ENCODE results near the gene PTPN18. TPM values are rescaled to one million over a fixed set of nuclear protein-coding genes. Genes with fewer than 3 reads are reported as not detected.
"Not testable (repeated sequence)": the region's sequence is repeated elsewhere in the genome, so short reads cannot be mapped to it uniquely, and the experiment has no call there.

PTPN18 gene
- total and polyA plus RNA-seq, 4 donors, result 18.2 to 37.6 (median 25.9) TPM

- no peak overlapping the region for H3K27ac ChIP-seq (ENCODE audit: low read depth, low read length)
- H3K27me3 ChIP-seq (ENCODE audit: control insufficient read depth, insufficient read depth, low read length), result no peaks in the 10 kb centered on the region
- peaks cover 27% of the 10 kb centered on the region for H3K4me1 ChIP-seq (ENCODE audit: control insufficient read depth, insufficient read depth, low read length)
- no peaks in the 10 kb centered on the region for H3K36me3 ChIP-seq (ENCODE audit: control insufficient read depth, insufficient read depth, low read length)
- no peak overlapping the region for H3K4me3 ChIP-seq (ENCODE audit: low read depth, low read length)
- H3K9me3 ChIP-seq (ENCODE audit: control insufficient read depth, insufficient read depth, low read length), result no peaks in the 10 kb centered on the region
- DNase-seq (ENCODE audit: low read depth in 4 of 6, low spot score in 6 of 6), result no peak
- 91% methylated on average over 4 of the region's 8 CpGs for WGBS (ENCODE audit: insufficient coverage)
These were observed 32.5 kb downstream of the PTPN18 start for GRCh38 chr2:130388221-130388907.

- Histone ChIP-seq H3K36me3 (ENCODE audit: control insufficient read depth, insufficient read depth, low read length) (no peaks in the 10 kb centered on the region), H3K27ac (ENCODE audit: low read depth, low read length) (no peak overlapping the region), H3K27me3 (ENCODE audit: control insufficient read depth, insufficient read depth, low read length) (no peaks in the 10 kb centered on the region), H3K9me3 (ENCODE audit: control insufficient read depth, insufficient read depth, low read length) (no peaks in the 10 kb centered on the region), H3K4me1 (ENCODE audit: control insufficient read depth, insufficient read depth, low read length) (peaks cover 27% of the 10 kb centered on the region), H3K4me3 (ENCODE audit: low read depth, low read length) (no peak overlapping the region)
- no peak for DNase-seq (ENCODE audit: low read depth in 4 of 6, low spot score in 6 of 6)
- WGBS (ENCODE audit: insufficient coverage), result 98% methylated on average over 5 of the region's 6 CpGs
These were observed 33.5 kb downstream of the PTPN18 start for GRCh38 chr2:130389358-130389757.

DNA sequence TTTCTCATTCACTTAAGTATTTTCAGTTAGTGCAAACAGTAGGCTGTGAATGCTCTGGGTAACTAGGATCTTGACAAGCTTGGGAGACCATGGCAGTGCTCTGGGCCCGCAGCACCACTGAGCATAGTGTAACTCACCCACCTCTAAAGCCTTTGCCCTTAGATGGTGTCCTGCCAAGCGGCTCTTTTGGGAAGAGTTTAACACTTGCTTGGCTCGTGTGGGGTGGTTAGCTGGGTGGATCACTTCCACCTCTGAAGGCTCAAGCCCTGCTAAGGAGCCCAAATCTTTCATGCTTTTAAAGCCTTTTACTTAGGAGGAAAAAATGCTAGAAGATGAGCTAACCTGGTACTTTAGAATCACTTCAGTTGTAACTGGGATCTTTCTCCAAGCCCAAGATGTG is 33.9 kb downstream of the PTPN18 start:
- Histone ChIP-seq H3K4me3 (ENCODE audit: low read depth, low read length) (no peak overlapping the region), H3K27me3 (ENCODE audit: control insufficient read depth, insufficient read depth, low read length) (no peaks in the 10 kb centered on the region), H3K9me3 (ENCODE audit: control insufficient read depth, insufficient read depth, low read length) (no peaks in the 10 kb centered on the region), H3K36me3 (ENCODE audit: control insufficient read depth, insufficient read depth, low read length) (no peaks in the 10 kb centered on the region), H3K27ac (ENCODE audit: low read depth, low read length) (no peak overlapping the region), H3K4me1 (ENCODE audit: control insufficient read depth, insufficient read depth, low read length) (peaks cover 27% of the 10 kb centered on the region)
- no peak for DNase-seq (ENCODE audit: low read depth in 4 of 6, low spot score in 6 of 6)
- WGBS (ENCODE audit: insufficient coverage), result 100% methylated on average over 1 of the region's 3 CpGs

DNA sequence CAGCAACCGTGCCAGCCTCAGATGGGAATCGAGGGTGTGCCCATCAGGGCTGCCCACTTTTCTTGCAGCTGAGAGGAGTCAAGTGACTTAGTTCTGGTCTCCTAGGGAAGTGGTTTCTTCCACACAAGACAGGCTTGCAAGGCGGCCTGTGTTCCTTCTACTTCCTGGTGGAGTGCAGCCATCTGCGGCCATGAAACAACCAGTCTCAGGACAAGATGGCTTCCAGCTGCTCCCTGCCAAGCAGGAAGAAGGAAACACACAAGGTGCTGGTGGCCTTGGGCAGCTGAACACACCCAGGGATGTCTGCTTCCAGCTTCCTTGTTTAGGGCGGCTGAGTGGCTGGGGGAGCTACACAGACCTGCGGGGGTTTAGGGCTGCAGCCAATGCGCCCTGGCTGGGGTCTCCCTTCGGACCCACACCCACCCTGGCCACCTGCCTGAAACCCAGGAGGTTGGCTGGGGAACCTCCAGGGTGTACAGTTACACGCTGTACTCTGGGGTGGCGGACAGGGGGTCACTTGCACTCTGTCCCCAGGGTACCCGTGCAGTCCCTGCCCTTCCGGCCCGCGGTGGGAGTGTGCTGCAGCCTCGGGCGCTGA is 34.7 kb downstream of the PTPN18 start:
- H3K9me3 ChIP-seq (ENCODE audit: control insufficient read depth, insufficient read depth, low read length), result no peaks in the 10 kb centered on the region
- H3K27me3 ChIP-seq (ENCODE audit: control insufficient read depth, insufficient read depth, low read length), result no peaks in the 10 kb centered on the region
- H3K4me3 ChIP-seq (ENCODE audit: low read depth, low read length), result peak overlapping the region; percentile 64
- H3K27ac ChIP-seq (ENCODE audit: low read depth, low read length), result peak overlapping the region; percentile 75
- H3K36me3 ChIP-seq (ENCODE audit: control insufficient read depth, insufficient read depth, low read length), result no peaks in the 10 kb centered on the region
- peaks cover 27% of the 10 kb centered on the region for H3K4me1 ChIP-seq (ENCODE audit: control insufficient read depth, insufficient read depth, low read length)
- peak in 1 of 6 donors; percentile 28 for DNase-seq (ENCODE audit: low read depth in 4 of 6, low spot score in 6 of 6)
- WGBS (ENCODE audit: insufficient coverage), result 51% methylated on average over 13 of the region's 16 CpGs

DNA sequence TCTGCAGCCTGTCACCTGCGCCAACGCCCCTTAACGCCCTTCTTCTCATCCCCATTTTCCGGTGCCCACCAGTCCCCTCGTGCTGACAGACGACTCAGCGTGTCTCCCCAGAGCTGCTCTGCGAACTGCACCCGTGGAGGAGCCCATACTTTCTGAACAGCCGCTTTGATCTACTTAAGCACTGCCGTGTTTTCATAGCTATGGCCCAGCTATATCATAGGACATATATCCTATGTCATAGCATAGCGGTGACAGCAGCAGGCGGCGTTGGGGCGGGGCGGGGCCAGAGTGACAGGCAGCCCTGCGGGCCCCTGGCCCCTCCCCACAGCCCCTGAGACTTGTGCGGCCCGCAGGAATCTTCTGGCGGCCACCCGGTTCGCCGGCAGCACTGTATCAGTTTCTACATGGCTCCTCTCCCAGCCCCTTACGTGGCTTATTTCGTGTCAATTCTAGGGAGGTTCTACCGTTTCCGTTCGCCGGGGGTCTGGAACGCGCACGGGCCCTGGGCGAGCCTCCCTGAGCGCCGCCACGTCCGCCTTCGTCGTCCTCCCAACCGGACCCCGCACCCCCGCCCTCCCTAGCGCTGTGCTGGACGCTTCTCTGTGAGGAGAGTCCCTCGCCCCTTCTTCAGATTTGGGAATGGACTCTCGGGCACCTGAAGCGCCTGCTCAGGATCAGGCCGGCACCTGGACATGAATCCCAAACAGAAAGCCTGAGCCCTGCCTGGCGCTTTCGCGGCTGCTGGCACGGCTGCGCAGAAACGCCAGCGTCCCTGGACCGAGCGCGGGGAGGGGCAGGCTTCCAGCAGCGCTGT is 35.4 kb downstream of the PTPN18 start:
- Histone ChIP-seq H3K27ac (ENCODE audit: low read depth, low read length) (peak overlapping the region; percentile 75), H3K36me3 (ENCODE audit: control insufficient read depth, insufficient read depth, low read length) (no peaks in the 10 kb centered on the region), H3K9me3 (ENCODE audit: control insufficient read depth, insufficient read depth, low read length) (no peaks in the 10 kb centered on the region), H3K4me1 (ENCODE audit: control insufficient read depth, insufficient read depth, low read length) (peaks cover 27% of the 10 kb centered on the region), H3K4me3 (ENCODE audit: low read depth, low read length) (peak overlapping the region; percentile 64), H3K27me3 (ENCODE audit: control insufficient read depth, insufficient read depth, low read length) (no peaks in the 10 kb centered on the region)
- WGBS (ENCODE audit: insufficient coverage), result 1% methylated on average over 56 of the region's 59 CpGs
- peak; percentile 64 to 95 (median 78) for DNase-seq (ENCODE audit: low read depth in 4 of 6, low spot score in 6 of 6)

GRCh38 chr2:130391872-130392670 is 36.2 kb downstream of the PTPN18 start:
- H3K27ac ChIP-seq (ENCODE audit: low read depth, low read length), result peak overlapping the region; percentile 75
- H3K4me1 ChIP-seq (ENCODE audit: control insufficient read depth, insufficient read depth, low read length), result peaks cover 24% of the 10 kb centered on the region
- peak overlapping the region; percentile 64 for H3K4me3 ChIP-seq (ENCODE audit: low read depth, low read length)
- no peaks in the 10 kb centered on the region for H3K9me3 ChIP-seq (ENCODE audit: control insufficient read depth, insufficient read depth, low read length)
- 19% methylated on average over 9 of the region's 17 CpGs for WGBS (ENCODE audit: insufficient coverage)
- no peaks in the 10 kb centered on the region for H3K27me3 ChIP-seq (ENCODE audit: control insufficient read depth, insufficient read depth, low read length)
- no peaks in the 10 kb centered on the region for H3K36me3 ChIP-seq (ENCODE audit: control insufficient read depth, insufficient read depth, low read length)
- DNase-seq (ENCODE audit: low read depth in 4 of 6, low spot score in 6 of 6), result peak in 4 of 6 donors; percentile 35 to 88 (median 68)

DNA sequence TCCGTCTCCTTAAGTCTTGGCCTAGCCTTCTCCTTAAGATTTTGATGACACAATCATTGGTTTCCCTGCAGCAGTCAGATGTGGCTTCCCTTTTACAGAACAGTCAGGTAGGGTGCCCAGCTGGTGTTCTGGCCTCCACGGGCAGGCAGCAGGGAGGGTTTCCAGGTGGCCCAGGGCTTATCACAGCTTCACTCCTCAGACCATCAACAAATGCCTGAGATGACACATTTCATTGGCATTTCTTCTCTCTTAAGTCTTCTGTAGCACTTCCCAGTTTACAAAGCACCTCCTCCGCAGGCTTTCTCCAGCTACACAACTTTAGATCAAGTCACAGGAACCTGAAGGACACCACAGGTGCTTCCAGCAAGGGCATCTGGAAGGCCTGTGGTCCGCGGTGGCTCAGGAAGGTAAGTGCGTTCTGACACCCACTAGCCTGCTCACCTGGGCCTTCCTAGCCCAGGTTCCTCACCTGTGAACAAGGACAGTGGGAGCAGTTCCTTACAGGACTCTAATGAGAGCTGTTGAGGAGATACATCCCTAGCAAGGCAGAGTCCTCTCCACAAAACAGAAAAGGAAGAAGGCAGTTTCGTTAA is 37.6 kb downstream of the PTPN18 start:
- Histone ChIP-seq H3K4me1 (ENCODE audit: control insufficient read depth, insufficient read depth, low read length) (peaks cover 19% of the 10 kb centered on the region), H3K4me3 (ENCODE audit: low read depth, low read length) (no peak overlapping the region), H3K9me3 (ENCODE audit: control insufficient read depth, insufficient read depth, low read length) (no peaks in the 10 kb centered on the region), H3K36me3 (ENCODE audit: control insufficient read depth, insufficient read depth, low read length) (no peaks in the 10 kb centered on the region), H3K27me3 (ENCODE audit: control insufficient read depth, insufficient read depth, low read length) (no peaks in the 10 kb centered on the region), H3K27ac (ENCODE audit: low read depth, low read length) (no peak overlapping the region)
- WGBS (ENCODE audit: insufficient coverage), result 94% methylated on average over 7 of the region's 7 CpGs
- peak in 1 of 6 donors; percentile 0 for DNase-seq (ENCODE audit: low read depth in 4 of 6, low spot score in 6 of 6)

DNA sequence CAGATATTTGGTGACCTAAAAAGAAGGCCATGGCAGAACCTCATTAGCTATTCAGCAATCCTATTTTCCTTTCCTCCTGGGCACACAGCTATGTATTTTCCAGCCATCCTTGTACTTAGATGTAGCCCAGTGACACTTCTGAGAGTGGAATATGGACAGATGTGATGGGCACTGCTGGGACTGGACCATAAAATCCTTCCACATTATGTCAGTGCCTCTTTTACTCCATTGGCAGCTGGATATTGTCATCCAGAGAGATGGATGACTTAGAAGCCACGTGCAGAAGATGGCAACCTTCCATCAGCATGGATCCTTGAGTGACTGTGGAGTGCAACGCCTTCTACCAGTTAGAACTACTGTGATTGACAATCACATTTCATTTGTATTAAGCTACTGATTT is 50.4 kb downstream of the PTPN18 start:
- not testable (repeated sequence) for H3K9me3 ChIP-seq (ENCODE audit: control insufficient read depth, insufficient read depth, low read length)
- WGBS (ENCODE audit: insufficient coverage), result no CpG with 5 or more reads among the region's 2 CpGs

GRCh38 chr2:130416693-130417092 is 60.8 kb downstream of the PTPN18 start:
- H3K4me1 ChIP-seq (ENCODE audit: control insufficient read depth, insufficient read depth, low read length); H3K4me3 ChIP-seq (ENCODE audit: low read depth, low read length); H3K36me3 ChIP-seq (ENCODE audit: control insufficient read depth, insufficient read depth, low read length); H3K9me3 ChIP-seq (ENCODE audit: control insufficient read depth, insufficient read depth, low read length); DNase-seq (ENCODE audit: low read depth in 4 of 6, low spot score in 6 of 6); H3K27me3 ChIP-seq (ENCODE audit: control insufficient read depth, insufficient read depth, low read length); H3K27ac ChIP-seq (ENCODE audit: low read depth, low read length): not testable (repeated sequence)
- no CpG with 5 or more reads among the region's 1 CpG for WGBS (ENCODE audit: insufficient coverage)

More for the DNA sequence above, 50.4 kb downstream of the PTPN18 start:
- H3K4me3 ChIP-seq (ENCODE audit: low read depth, low read length); H3K27me3 ChIP-seq (ENCODE audit: control insufficient read depth, insufficient read depth, low read length); H3K27ac ChIP-seq (ENCODE audit: low read depth, low read length); DNase-seq (ENCODE audit: low read depth in 4 of 6, low spot score in 6 of 6); H3K36me3 ChIP-seq (ENCODE audit: control insufficient read depth, insufficient read depth, low read length); H3K4me1 ChIP-seq (ENCODE audit: control insufficient read depth, insufficient read depth, low read length): not testable (repeated sequence)
